ENCODE measurements around the gene ATP1A2.

The ATP1A2 gene

GRCh38 chr1:160115545-160116282, at the start of gene ATP1A2:
Gene ATP1A2, plus strand, starts transcription at chr1:160115759. Its CDS starts 103 bp downstream, at chr1:160115862.
- Mint-ChIP-seq H3K27ac (no peak within 1 kb of the TSS), H3K4me1 (ENCODE audit: low read depth) (no peaks in the 10 kb centered on the region), H3K36me3 (ENCODE audit: low read depth) (no peaks in the 10 kb centered on the region), H3K9me3 (no peaks in the 10 kb centered on the region), H3K27me3 (ENCODE audit: low read depth) (peaks cover 32% of the 10 kb centered on the region), H3K4me3 (no peak within 1 kb of the TSS)

GRCh38 chr1:160066829-160067745, 48.5 kb upstream of the ATP1A2 start:
- Mint-ChIP-seq H3K27me3 (ENCODE audit: low read depth) (peaks cover 76% of the 10 kb centered on the region), H3K9me3 (no peaks in the 10 kb centered on the region), H3K36me3 (ENCODE audit: low read depth) (no peaks in the 10 kb centered on the region), H3K27ac (no peak overlapping the region), H3K4me1 (ENCODE audit: low read depth) (peaks cover 13% of the 10 kb centered on the region), H3K4me3 (no peak overlapping the region)

GRCh38 chr1:160068225-160068624, 47.3 kb upstream of the ATP1A2 start:
- no peaks in the 10 kb centered on the region for H3K9me3 Mint-ChIP-seq
- H3K27ac Mint-ChIP-seq = no peak overlapping the region
- H3K36me3 Mint-ChIP-seq (ENCODE audit: low read depth) = no peaks in the 10 kb centered on the region
- H3K4me1 Mint-ChIP-seq (ENCODE audit: low read depth) = peaks cover 13% of the 10 kb centered on the region
- peaks cover 74% of the 10 kb centered on the region for H3K27me3 Mint-ChIP-seq (ENCODE audit: low read depth)
- H3K4me3 Mint-ChIP-seq = no peak overlapping the region

GRCh38 chr1:160069460-160070231, 45.9 kb upstream of the ATP1A2 start, which contains the start of gene KCNJ10:
Gene KCNJ10, minus strand, starts transcription at chr1:160070160. Its CDS starts 27,628 bp downstream, at chr1:160042532.
- no peak within 1 kb of the TSS for H3K27ac Mint-ChIP-seq

GRCh38 chr1:160070243-160071163, 45.1 kb upstream of the ATP1A2 start:
- peaks cover 13% of the 10 kb centered on the region for H3K4me1 Mint-ChIP-seq (ENCODE audit: low read depth)
- H3K4me3 Mint-ChIP-seq = peak overlapping the region; percentile 86
- H3K27me3 Mint-ChIP-seq (ENCODE audit: low read depth) = peaks cover 59% of the 10 kb centered on the region
- no peaks in the 10 kb centered on the region for H3K9me3 Mint-ChIP-seq
- H3K27ac Mint-ChIP-seq = no peak overlapping the region
- no peaks in the 10 kb centered on the region for H3K36me3 Mint-ChIP-seq (ENCODE audit: low read depth)

More at GRCh38 chr1:160069460-160070231, 45.9 kb upstream of the ATP1A2 start, which contains the start of gene KCNJ10:
- Mint-ChIP-seq H3K27me3 (ENCODE audit: low read depth) (peaks cover 63% of the 10 kb centered on the region), H3K9me3 (no peaks in the 10 kb centered on the region), H3K36me3 (ENCODE audit: low read depth) (no peaks in the 10 kb centered on the region), H3K4me3 (peak within 1 kb of the TSS; percentile 86), H3K4me1 (ENCODE audit: low read depth) (peaks cover 13% of the 10 kb centered on the region)

GRCh38 chr1:160071289-160071688, 44.3 kb upstream of the ATP1A2 start:
- no peaks in the 10 kb centered on the region for H3K9me3 Mint-ChIP-seq
- peaks cover 13% of the 10 kb centered on the region for H3K4me1 Mint-ChIP-seq (ENCODE audit: low read depth)
- H3K4me3 Mint-ChIP-seq = no peak overlapping the region
- H3K36me3 Mint-ChIP-seq (ENCODE audit: low read depth) = no peaks in the 10 kb centered on the region
- peaks cover 53% of the 10 kb centered on the region for H3K27me3 Mint-ChIP-seq (ENCODE audit: low read depth)
- H3K27ac Mint-ChIP-seq = no peak overlapping the region

GRCh38 chr1:160074865-160075264, 40.7 kb upstream of the ATP1A2 start:
- Mint-ChIP-seq H3K27ac (no peak overlapping the region), H3K9me3 (no peaks in the 10 kb centered on the region), H3K4me1 (ENCODE audit: low read depth) (peaks cover 10% of the 10 kb centered on the region), H3K27me3 (ENCODE audit: low read depth) (peaks cover 41% of the 10 kb centered on the region), H3K36me3 (ENCODE audit: low read depth) (no peaks in the 10 kb centered on the region), H3K4me3 (no peak overlapping the region)

GRCh38 chr1:160075836-160076235, 39.7 kb upstream of the ATP1A2 start:
- Mint-ChIP-seq H3K9me3 (no peaks in the 10 kb centered on the region), H3K27me3 (ENCODE audit: low read depth) (peaks cover 42% of the 10 kb centered on the region), H3K4me3 (no peak overlapping the region), H3K4me1 (ENCODE audit: low read depth) (peaks cover 4% of the 10 kb centered on the region), H3K27ac (no peak overlapping the region), H3K36me3 (ENCODE audit: low read depth) (no peaks in the 10 kb centered on the region)

- H3K9me3 Mint-ChIP-seq = no peaks in the 10 kb centered on the region
- H3K4me1 Mint-ChIP-seq (ENCODE audit: low read depth) = peaks cover 5% of the 10 kb centered on the region
- H3K27ac Mint-ChIP-seq = no peak overlapping the region
- H3K27me3 Mint-ChIP-seq (ENCODE audit: low read depth) = peaks cover 44% of the 10 kb centered on the region
- no peaks in the 10 kb centered on the region for H3K36me3 Mint-ChIP-seq (ENCODE audit: low read depth)
- no peak overlapping the region for H3K4me3 Mint-ChIP-seq
These were observed 39.3 kb upstream of the ATP1A2 start for GRCh38 chr1:160076295-160076694.

GRCh38 chr1:160077486-160077885, 38.1 kb upstream of the ATP1A2 start:
- Mint-ChIP-seq H3K27me3 (ENCODE audit: low read depth) (peaks cover 45% of the 10 kb centered on the region), H3K4me3 (no peak overlapping the region), H3K4me1 (ENCODE audit: low read depth) (peaks cover 2% of the 10 kb centered on the region), H3K27ac (no peak overlapping the region), H3K9me3 (no peaks in the 10 kb centered on the region), H3K36me3 (ENCODE audit: low read depth) (no peaks in the 10 kb centered on the region)

GRCh38 chr1:160078512-160079195, 36.9 kb upstream of the ATP1A2 start:
- peaks cover 54% of the 10 kb centered on the region for H3K27me3 Mint-ChIP-seq (ENCODE audit: low read depth)
- peaks cover 2% of the 10 kb centered on the region for H3K4me1 Mint-ChIP-seq (ENCODE audit: low read depth)
- H3K36me3 Mint-ChIP-seq (ENCODE audit: low read depth) = no peaks in the 10 kb centered on the region
- no peak overlapping the region for H3K27ac Mint-ChIP-seq
- H3K9me3 Mint-ChIP-seq = no peaks in the 10 kb centered on the region
- H3K4me3 Mint-ChIP-seq = no peak overlapping the region

- Mint-ChIP-seq H3K36me3 (ENCODE audit: low read depth) (no peaks in the 10 kb centered on the region), H3K9me3 (no peaks in the 10 kb centered on the region), H3K4me3 (no peak overlapping the region), H3K4me1 (ENCODE audit: low read depth) (peaks cover 5% of the 10 kb centered on the region), H3K27me3 (ENCODE audit: low read depth) (peaks cover 59% of the 10 kb centered on the region), H3K27ac (no peak overlapping the region)
These were observed 36.1 kb upstream of the ATP1A2 start for GRCh38 chr1:160079448-160079847.

All from T-helper 1 cell treated with Interleukin-12 subunit alpha and Interleukin-12 subunit beta and Interleukin-4 antibody, amounts not matched to agents 30 μg/mL and 1 μg/mL, for 36 hours (primary cell).